ENCODE data around the gene UTRN.

Gene UTRN

DNA sequence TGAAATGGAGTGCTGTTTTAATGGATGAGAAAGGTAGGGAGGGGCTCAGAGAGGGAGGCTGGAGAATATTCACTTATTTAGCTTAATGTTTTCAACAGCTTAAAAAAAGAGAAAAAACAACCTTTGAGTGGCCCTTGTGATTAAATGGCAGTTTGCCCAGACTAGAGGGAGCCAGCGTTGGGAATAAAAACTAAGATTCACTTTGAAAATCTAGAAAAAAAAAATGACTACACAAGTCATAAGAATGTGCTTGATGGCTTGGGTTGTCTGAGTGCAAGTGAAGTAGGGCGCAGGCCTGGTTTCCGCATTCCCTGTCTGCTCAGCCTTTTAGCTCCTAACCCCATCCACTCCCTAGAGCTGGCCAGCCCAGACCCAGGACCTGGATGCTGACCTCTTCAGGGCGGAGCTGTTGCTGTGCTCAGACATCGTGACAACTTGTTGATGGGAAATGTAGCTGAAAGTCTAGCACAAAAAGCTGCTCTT lies 28.9 kb downstream of the UTRN start:
- no peaks in the 10 kb centered on the region for H3K36me3 ChIP-seq (ENCODE audit: insufficient read depth)
- no peak overlapping the region for H3K4me3 ChIP-seq (IDR thresholded peaks at IDR 0.05; ENCODE audit: insufficient read depth, low read depth, low read length)
- H3K4me1 ChIP-seq (ENCODE audit: low read depth, poor library complexity, severe bottlenecking), result no peaks in the 10 kb centered on the region
- H4K20me1 ChIP-seq (ENCODE audit: insufficient read depth), result no peaks in the 10 kb centered on the region
- H3K27me3 ChIP-seq (ENCODE audit: insufficient read depth, low read depth), result no peaks in the 10 kb centered on the region
- no peak overlapping the region for H3K27ac ChIP-seq
- no peaks in the 10 kb centered on the region for H3K79me2 ChIP-seq (ENCODE audit: insufficient read depth, low read depth)
- H3K9ac ChIP-seq, result no peak overlapping the region
- H2AFZ ChIP-seq (ENCODE audit: low read depth), result no peak overlapping the region
- TF ChIP-seq, protein P1, sequence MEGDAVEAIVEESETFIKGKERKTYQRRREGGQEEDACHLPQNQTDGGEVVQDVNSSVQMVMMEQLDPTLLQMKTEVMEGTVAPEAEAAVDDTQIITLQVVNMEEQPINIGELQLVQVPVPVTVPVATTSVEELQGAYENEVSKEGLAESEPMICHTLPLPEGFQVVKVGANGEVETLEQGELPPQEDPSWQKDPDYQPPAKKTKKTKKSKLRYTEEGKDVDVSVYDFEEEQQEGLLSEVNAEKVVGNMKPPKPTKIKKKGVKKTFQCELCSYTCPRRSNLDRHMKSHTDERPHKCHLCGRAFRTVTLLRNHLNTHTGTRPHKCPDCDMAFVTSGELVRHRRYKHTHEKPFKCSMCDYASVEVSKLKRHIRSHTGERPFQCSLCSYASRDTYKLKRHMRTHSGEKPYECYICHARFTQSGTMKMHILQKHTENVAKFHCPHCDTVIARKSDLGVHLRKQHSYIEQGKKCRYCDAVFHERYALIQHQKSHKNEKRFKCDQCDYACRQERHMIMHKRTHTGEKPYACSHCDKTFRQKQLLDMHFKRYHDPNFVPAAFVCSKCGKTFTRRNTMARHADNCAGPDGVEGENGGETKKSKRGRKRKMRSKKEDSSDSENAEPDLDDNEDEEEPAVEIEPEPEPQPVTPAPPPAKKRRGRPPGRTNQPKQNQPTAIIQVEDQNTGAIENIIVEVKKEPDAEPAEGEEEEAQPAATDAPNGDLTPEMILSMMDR (conservative IDR thresholded peaks at IDR 0.05; ENCODE audit: low read depth, low read length), result no peak
- H3K4me2 ChIP-seq, result no peak overlapping the region

GRCh38 chr6:144314562-144314961 lies 29.4 kb downstream of the UTRN start:
- Histone ChIP-seq H3K9ac (no peak overlapping the region), H3K27ac (no peak overlapping the region), H3K79me2 (ENCODE audit: insufficient read depth, low read depth) (no peaks in the 10 kb centered on the region), H3K4me3 (IDR thresholded peaks at IDR 0.05; ENCODE audit: insufficient read depth, low read depth, low read length) (no peak overlapping the region), H3K4me1 (ENCODE audit: low read depth, poor library complexity, severe bottlenecking) (no peaks in the 10 kb centered on the region), H4K20me1 (ENCODE audit: insufficient read depth) (no peaks in the 10 kb centered on the region), H3K27me3 (ENCODE audit: insufficient read depth, low read depth) (no peaks in the 10 kb centered on the region), H3K4me2 (no peak overlapping the region), H2AFZ (ENCODE audit: low read depth) (no peak overlapping the region), H3K36me3 (ENCODE audit: insufficient read depth) (no peaks in the 10 kb centered on the region)
- TF ChIP-seq, protein P1 (conservative IDR thresholded peaks at IDR 0.05; ENCODE audit: low read depth, low read length), result no peak

- Histone ChIP-seq H3K36me3 (ENCODE audit: insufficient read depth) (no peaks in the 10 kb centered on the region), H3K27me3 (ENCODE audit: insufficient read depth, low read depth) (no peaks in the 10 kb centered on the region), H3K4me2 (no peak overlapping the region), H3K27ac (no peak overlapping the region), H3K4me3 (IDR thresholded peaks at IDR 0.05; ENCODE audit: insufficient read depth, low read depth, low read length) (no peak overlapping the region), H3K9ac (no peak overlapping the region), H3K4me1 (ENCODE audit: low read depth, poor library complexity, severe bottlenecking) (no peaks in the 10 kb centered on the region), H2AFZ (ENCODE audit: low read depth) (no peak overlapping the region), H3K79me2 (ENCODE audit: insufficient read depth, low read depth) (no peaks in the 10 kb centered on the region), H4K20me1 (ENCODE audit: insufficient read depth) (no peaks in the 10 kb centered on the region)
- TF ChIP-seq, protein P1 (conservative IDR thresholded peaks at IDR 0.05; ENCODE audit: low read depth, low read length), result no peak
Measured at GRCh38 chr6:144315226-144315980, 30.3 kb downstream of the UTRN start.

GRCh38 chr6:144315981-144316861 lies 31.1 kb downstream of the UTRN start:
- no peak overlapping the region for H3K4me3 ChIP-seq (IDR thresholded peaks at IDR 0.05; ENCODE audit: insufficient read depth, low read depth, low read length)
- no peaks in the 10 kb centered on the region for H3K27me3 ChIP-seq (ENCODE audit: insufficient read depth, low read depth)
- TF ChIP-seq, protein P1 (conservative IDR thresholded peaks at IDR 0.05; ENCODE audit: low read depth, low read length), result no peak
- H3K36me3 ChIP-seq (ENCODE audit: insufficient read depth), result no peaks in the 10 kb centered on the region
- H4K20me1 ChIP-seq (ENCODE audit: insufficient read depth), result no peaks in the 10 kb centered on the region
- H3K9ac ChIP-seq, result no peak overlapping the region
- no peaks in the 10 kb centered on the region for H3K79me2 ChIP-seq (ENCODE audit: insufficient read depth, low read depth)
- no peak overlapping the region for H2AFZ ChIP-seq (ENCODE audit: low read depth)
- no peak overlapping the region for H3K27ac ChIP-seq
- no peak overlapping the region for H3K4me2 ChIP-seq
- no peaks in the 10 kb centered on the region for H3K4me1 ChIP-seq (ENCODE audit: low read depth, poor library complexity, severe bottlenecking)
